CD4-positive, alpha-beta T cell treated with Interleukin-4 for 4 hours (primary cell): Measurements from ENCODE around the gene PTPN3.

Source experiments
- DNase-seq: peaks from one replicate; pipeline ENCODE4 v3.0.0-alpha.2; 2020

The PTPN3 gene

DNA sequence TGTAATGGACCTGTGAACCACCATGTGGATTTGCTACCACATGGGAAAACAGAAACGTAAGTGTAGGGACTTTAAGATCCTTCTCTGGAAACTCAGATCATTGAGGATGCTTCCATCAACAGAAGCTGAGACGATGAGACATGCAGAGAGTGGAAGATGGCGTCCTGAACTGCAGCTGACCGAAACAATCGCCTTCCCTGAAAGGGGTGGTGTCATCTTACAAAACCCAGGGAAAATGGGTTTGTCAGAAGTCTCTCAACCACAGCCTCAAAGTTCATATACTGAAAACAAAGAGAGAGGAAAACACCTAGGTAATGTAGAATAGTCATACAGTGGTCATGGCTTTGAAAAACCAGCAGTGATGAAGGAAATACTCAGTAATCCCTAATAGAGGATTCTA is 6.6 kb upstream of the PTPN3 start:
- DNase-seq, result no peak

DNA sequence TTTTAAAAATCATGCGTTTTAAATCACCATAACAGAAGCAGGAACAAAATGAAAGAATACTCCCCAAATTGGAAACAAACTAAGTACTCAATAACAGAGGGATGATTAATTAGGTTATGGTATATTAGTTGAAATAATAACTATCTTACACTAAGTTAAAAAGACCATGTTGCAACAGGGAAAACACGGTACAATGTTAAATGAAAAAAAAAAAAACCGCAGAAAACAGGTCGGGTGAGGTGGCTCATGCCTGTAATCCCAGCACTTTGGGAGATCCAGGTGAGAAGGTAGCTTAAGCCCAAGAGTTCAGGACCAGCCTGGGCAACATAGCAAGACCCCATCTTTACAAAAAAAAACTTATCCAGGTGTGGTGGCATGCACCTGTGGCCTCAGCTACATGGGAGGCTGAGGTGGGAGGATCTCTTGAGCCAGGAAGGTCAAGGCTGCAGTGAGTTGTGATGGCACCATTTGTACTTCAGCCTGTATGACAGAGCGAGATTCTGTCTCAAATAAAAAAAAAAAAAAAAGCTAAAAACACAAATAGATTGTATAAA is 2.4 kb upstream of the PTPN3 start:
- DNase-seq, result no peak

DNA sequence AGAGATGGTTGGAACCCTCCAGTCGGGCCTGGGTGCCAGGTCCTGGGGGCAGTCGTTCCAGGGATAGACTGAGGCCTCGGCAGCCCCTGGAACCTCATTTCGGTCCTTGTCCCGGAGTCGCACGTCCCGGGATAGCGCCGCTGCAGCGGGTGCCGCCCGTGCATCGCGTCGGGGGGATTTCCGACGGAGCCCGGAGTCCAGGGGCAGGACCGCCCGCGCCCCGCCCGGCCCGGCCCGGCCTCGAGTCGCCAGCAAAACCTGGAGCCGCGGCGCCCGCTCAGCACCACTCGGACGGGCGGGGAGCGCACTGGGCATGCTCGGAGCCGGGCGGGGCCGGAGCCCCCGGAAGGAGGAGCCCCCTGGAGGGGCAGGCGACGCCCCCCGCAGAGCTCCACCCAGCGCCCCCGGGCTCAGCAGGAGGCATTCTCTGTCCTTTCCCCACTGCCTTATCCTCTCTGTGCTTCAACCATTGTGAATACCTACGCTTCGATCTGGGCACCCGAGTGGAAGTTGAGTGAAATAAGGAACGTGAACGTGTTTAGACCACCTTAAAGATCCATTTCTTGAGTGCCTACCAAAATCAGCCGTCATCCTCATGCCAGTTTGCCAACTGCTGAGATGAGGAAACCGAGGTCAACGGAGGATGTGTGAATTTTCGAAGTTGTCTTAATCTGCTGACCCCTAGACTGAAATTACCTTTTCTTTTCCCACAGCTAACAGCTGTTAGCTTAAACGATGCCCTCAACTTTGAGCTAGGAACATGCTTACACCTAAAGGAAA is 1.7 kb upstream of the PTPN3 start:
- no peak for DNase-seq

DNA sequence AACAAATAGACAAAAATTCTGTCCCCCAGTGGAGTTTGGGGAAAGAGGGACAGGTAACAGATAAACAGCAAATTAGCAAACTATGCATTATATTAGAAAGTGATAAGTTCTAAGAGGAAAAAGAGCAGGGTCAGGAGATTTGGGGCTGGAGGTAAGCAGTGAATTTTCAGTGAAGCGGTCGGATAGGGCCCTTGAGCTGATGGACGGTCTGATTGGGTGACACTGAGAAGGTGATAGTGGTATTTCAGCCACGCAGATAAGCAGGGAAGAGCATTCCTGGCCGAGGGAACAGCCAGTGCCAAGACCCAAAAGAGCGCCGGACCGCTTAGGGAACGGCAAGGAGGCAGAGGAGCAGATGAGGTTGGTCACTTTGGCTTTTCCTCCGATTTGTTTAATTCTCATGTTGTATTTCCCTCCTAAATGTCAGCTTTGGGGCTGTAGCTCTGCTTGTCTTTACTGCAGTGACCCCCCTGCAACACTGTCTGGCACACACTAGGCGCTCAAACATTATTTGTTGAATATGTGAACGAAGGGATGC is 1.1 kb upstream of the PTPN3 start:
- no peak for DNase-seq

DNA sequence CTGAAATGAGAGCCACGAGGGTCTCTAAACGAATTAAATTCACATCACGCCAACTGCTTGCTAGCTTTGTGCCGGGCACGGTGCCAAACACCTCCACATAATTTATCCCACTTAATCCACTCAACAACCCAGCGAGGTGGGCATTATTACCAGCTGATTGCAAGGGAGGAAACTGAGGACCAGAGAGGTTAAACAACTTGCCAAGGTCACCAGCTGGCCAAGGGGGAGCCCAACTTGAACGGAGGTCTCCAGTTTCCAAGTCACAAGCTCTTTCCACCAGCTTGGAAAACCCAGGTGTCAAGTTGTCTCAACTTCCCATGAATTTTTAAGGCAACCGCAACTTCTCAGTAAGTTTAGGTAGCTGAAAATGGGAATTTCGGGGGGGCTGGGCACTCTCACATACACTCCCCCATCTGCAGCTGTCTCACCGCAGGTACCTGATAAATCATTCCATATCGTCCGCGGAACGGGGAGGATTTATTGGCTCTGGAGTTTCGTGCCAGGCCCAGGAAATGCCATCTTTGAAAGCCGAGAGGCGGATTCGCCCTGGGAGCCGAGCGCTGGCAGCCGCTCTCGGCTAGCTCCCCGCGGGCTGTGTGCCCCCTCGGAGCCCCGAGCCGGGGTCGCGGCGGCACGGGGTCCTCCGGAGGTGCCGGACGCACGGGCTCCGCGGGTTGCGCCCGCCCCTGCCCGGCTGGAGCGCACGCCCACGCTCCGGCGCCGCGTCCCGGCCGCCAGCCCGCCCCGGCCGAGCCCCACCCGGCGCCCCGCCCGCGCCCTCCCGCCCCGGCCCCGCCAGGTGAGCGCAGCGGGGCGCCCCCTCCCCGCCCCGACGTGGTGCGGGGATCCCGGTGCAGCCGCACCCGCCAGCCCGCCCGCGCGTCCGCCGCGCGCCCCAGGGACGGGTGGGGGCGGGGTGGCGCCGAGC is 617 bp downstream of the PTPN3 start:
- no peak for DNase-seq

DNA sequence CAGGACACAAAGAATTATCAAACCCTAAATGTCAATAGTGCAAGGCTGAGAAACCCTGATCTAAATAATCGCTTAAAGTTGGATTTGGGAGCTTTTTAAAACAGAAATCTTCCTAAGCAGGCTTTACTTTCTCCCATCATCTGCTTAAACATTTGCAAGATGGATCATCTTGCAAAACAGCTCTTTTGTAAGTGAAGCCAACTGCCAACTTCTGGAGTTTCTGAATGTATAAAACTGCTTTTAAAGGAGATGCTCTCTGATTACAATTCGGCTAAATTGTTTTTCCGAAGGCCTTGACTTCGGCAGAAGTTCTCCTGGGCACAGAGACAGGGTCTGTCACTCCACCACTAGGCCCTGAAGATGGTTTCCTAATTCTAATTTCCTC is 1.3 kb downstream of the PTPN3 start:
- DNase-seq, result no peak

DNA sequence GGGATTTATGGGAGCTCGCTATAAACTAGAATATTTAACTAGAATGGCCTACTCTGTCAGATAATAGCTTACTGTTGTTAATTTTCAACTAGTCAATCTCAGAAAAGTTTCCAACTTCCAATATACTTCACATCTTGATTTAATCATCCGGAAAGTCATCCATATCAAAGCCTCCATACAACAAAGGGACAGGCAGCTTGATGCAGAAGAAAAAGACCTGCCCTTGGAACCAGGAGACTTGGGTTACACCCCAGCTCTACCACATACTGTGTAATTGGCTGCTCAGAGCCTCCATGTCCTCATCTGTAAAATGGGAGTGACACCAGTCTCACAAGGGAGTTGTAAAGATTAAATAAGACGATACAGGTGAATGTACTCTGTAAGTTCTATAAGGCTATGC is 1.9 kb downstream of the PTPN3 start:
- DNase-seq, result no peak

DNA sequence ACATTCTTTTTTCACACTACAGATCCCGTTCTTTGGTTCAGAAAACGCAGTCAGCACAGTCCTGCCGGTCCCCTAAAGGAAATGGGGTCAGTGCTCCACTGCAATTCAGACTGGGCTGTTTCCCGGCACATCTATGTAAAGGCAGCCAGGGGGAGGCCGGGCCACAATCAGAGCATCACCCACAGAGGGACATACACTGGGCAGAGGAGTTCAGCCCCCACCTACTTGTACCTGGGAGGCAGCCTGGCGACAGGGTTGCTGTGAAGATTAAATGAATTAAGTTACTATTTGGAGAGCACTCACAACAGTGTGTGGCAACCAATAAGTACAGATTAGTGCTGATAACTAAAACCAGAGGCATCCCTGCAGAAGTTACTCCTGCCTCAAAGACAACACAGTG is 4.5 kb downstream of the PTPN3 start:
- no peak for DNase-seq

DNA sequence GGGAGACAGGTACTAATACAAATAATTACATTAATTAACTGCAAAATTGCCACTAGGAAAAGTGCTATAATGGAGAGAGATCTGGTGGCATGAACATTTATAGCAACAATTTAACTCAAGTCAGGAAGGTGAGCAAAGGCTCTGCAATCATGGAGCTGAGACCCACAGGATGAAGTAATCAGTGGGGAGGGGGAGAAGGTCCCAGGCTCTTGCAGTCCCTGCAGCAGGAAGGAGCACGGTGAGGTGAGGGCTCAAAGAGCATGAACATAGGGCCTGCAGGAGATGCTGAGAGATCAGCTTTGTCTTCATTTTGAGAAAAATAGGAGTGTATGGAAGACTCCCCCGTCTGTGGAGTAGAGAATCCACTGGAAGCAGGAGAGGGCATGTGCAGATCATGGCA is 6.5 kb downstream of the PTPN3 start:
- DNase-seq, result no peak

DNA sequence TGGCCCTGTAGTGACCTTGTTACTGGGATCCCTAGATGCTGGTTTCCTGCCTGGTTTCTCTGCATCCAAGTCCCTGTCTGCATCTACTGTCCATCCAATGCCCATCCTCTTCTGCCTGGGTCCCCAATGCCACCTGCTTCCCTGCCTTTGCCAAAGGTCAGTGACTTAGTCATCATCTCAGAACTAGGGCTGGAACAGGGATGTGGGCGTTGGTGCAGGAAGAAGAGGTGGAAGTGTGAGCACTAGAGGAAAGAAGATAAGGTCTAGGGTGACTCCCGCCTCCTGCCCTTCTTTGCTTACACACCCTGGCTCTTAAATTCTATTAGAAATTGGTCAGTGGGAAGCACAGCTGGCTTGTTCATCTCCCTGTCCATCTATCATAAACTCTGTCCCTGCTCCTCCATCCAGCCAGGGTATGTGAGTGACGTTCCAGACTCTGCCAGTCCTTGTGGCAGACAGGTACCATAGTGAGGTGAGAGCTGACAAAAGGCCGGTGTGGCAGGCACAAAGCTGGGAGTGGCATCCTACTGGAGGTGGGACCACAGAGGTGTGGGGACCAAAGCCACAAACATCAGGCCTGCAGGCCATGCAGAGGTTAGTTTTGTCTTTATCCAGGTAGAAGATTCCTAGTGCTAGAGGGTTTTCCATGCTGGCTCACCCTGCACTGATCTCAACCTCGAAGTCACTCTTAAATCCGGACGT is 9.2 kb downstream of the PTPN3 start:
- DNase-seq, result no peak

DNA sequence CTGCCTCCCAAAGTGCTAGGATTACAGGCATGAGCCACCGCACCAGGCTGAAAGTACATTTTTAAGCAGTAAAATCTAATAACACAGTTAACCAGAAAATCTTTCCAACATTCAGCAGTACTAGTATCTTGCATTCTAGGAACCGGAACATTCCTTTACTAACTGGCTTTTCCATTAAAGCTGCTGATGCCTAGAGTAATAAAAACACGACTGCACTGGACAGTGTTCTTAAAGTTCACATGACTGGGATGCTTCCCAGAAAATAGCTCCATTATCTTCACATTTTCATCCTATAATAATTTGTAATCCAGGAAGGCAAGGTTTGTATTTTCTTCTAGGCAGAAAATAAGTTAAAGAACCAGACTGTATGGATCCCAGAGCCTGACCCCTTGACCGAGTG is 9.8 kb downstream of the PTPN3 start:
- DNase-seq, result no peak

DNA sequence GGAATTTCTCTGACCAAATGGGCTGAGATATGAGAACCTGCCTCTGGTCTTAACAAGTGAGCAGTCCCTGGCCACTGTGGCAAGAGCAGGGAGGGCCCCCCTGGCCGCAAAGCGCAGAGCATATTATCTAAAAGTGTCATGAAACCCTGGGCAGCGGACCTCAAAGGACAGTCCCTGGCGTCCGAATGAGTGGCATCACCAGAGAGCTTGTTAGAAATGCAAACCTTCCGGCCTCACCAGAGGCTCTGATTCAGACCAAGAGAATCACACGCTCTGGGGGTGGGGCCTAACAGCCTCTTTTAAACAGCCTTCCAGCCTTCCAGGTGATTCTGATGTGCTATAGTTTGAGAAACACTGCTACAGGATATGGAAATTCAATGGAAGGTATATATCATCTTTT is 10.9 kb downstream of the PTPN3 start:
- no peak for DNase-seq

DNA sequence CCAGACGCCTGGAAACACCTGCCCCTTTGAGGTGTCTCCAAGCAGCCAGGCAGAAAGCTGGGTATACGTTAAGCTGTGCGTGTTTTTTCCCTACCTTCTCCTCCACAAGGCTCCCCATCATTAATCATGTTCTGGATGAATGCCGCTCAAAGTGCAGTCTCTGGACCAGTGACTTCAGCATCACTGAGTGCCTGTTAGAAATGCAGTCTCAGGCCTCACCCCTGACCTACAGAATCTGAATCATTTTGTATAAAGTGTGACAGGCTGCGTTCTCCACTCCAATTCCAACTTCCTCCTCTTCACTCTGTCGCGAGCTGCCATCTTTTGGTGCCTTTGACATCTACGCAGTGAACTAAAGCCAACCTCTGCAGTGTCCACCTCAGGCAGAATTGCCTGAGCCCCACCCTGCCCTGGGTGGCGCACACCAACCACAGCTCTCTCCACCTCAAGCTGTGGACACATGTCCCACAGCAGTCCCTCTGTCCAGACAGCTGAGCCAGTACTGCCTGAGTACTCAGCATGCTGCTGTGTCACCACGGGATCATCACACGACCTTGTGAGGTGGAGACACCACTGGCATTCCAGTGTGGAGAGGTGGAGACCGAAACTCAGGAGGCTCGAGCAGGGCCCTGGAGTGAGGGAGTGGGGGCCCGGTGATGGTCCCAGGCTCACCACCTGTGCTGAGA is 14.2 kb downstream of the PTPN3 start:
- no peak for DNase-seq

DNA sequence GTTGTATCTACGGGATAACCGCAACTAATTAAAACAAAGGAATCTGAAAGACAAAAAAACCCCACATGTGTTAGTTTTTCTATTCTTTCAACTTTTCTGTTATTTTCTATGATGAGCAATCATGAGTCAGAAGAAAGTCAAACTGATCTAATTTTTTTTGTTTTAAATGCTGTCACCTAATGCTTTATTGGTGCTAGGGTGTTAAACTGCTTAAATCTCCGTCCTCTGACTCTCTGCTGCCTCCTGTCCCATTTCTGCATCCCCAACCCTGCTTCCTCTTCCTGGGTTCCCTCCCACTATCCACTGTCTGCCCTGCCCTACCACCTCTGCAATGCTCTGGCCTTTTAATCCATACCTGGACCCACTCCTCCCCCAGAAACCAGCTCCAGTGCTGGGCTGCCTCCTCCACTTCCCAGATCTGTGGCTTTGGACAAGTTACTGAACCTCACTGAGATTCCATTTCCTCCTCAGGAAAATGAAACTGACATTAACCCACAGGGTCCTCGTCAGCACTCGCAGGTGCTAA is 15.7 kb downstream of the PTPN3 start:
- DNase-seq, result no peak

DNA sequence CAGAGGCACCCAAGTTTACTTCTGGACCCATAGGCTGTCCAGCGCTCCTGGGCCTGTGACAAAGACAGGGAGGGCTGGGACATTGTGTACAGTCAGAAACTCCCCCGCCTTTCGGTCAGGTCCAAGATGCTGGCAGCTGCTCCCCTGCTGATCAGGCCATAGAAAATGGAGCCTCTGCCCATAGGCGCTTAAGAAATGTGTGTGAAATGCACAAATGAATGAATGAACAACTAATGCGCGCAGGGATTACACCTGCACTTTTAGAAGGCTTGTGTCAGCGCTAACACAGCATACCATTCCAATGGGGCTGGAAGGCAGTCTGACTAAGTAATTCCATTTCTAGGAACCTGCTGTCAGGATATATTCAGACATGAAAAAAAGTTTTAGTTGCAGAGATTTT is 16.3 kb downstream of the PTPN3 start:
- DNase-seq, result no peak

DNA sequence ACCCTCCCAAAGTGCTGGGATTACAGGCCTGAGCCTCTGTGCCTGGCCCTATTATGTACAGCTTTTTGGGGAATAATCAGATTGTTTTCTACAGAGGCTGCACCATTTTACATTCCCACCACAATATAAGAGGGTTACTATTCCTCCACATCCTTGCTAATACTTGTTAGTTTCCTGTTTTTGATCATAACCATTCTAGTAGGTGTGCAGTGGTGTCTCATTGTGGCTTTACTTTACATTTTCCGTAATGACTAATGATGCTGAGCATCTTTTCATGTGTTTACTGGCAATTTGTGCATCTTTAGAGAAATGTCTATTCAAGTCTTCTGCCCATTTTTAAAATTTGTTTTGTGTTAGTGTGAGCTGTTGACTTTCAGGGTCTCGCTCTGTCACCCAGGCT is 18.3 kb downstream of the PTPN3 start:
- no peak for DNase-seq

DNA sequence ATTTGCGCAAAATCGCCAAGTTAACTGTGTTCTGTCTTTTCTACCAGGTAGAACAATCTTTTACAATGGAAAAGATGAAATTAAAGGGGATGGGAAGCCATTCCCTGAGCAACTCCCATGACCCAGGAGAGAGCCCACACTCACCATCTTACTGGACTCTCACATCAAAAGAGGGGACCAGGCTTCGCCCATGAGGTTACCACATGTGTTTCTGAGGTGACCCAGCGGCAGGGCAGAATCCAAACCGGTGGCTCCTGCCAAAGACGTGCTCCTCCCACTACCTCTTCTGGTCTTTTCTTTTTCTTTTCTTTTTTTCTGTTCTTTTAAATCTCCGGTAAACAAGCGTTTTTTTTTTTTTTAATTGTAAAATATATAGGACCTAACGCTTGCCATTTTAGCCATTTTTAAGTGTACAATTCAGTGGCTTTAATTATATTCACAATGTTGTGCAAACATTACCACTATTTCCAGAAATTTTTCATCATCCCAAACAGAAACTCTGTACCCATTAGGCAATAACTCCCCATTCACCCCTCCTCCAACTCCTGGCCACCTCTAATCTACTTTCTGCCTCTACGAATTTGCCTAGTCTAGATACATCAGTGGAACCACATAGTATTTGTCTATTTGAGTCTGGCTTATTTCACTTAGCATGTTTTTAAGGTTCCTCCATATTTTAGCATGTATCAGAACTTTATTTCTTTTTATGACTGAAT is 19.3 kb downstream of the PTPN3 start:
- DNase-seq, result no peak

DNA sequence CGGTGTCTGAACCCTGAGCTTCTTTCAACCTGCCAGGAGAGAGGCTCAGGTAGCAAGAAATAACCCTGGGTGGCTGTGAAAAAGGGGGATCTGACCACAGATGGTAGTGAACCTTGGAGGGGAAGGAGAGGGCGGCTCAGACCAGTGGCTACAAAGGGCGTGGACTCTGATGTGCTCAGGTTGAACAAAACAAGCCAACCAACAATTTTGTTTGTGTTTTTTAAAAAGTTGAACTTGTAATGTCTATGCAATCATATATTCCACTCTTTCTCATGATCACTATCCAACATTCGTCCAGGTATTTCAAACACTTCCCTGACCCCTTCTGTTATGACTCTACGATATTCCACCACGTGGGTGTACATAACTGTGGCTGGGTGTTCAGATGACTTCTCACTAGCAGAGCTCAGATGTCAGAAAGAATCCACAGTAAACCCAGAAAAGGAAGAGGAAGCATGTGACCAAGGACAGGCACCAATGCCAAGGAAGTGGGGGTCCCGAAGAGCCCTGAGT is 20.0 kb downstream of the PTPN3 start:
- DNase-seq, result no peak

DNA sequence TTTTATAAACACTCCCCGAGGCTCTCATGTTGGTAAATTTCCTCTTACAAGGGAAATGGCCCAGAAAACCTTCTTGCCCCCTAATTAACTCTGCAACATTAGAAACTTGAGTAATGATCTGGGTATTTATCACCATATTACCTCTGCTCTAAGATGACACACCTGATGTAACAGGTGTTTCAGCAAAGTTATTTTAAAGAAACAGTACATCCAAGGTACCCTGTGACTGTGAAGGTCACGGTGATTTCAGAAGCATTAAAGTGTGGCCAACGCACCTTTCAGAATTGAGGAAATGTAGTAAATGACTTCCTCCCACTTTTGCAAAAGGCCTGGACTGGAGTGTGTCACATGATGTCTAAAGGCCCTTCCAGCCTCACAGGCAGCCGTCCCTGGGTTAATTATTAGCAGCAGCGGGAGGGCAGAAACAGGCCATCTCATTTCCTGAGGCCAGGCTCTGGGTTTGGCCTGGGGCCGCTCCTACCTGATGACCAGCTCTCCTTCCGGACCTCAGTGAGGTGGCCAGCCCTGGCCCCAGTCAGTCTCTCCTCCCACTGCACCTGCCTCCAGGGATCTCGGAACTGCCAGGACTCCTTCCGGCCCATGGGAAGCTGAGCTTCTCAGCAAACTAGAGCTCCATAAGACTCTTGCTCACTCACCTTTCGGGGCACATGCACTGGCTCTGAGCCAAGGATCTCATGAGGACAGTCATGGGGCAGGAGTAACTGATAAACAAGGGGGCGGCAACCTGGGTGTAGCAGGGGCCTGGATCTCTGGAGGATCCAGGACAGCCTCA is 20.7 kb downstream of the PTPN3 start:
- no peak for DNase-seq

DNA sequence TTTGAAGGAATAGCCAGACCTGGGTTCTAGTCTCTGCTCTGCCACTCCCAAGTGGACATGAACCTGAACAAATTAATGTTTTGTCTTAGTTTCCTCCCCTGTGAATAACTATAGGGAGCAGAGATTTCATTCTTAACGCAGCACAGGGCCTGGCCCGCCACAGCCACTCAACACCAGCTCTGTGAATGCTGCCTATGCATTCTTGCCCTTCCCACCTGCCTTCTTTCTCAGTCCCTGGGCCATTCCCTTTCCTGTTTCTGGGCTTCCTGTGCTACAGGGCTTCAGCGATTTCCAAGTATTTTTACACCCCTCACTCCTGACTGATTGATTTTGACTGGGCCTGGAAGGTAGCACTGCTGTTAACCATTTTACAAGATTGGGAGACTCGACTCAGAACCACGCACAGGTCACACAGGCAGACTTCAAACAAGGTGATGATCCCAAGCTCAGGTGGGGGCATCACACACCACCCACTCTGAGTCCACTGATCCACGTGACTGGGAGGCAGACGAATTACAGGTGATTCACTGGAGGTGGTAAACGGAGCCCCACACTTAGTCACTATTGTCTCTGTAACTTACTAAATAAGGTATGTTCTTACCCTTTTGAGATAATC is 21.4 kb downstream of the PTPN3 start:
- peak; percentile 1 for DNase-seq
